Hepatocyte (in vitro differentiated cells): ENCODE data around the gene ACP5.

Experiments
- EZH2 ChIP-seq: fragments of 200-600 bp; sonication (generic); IDR thresholded peaks from 2 replicates; pipeline ENCODE4 v1.6.1; 2016; ENCODE audit warnings: antibody characterized with exemption, mild to moderate bottlenecking, borderline replicate concordance
- TF ChIP-seq, protein P1 (sequence below): fragments of 200-600 bp; sonication (generic); IDR thresholded peaks from 2 replicates; pipeline ENCODE4 v1.5.1; 2016; ENCODE audit warnings: antibody characterized with exemption, mild to moderate bottlenecking; ENCODE audit not compliant: poor library complexity

GRCh38 chr19:11552666-11553372, 24.6 kb downstream of the ACP5 start:
- TF ChIP-seq, protein P1, sequence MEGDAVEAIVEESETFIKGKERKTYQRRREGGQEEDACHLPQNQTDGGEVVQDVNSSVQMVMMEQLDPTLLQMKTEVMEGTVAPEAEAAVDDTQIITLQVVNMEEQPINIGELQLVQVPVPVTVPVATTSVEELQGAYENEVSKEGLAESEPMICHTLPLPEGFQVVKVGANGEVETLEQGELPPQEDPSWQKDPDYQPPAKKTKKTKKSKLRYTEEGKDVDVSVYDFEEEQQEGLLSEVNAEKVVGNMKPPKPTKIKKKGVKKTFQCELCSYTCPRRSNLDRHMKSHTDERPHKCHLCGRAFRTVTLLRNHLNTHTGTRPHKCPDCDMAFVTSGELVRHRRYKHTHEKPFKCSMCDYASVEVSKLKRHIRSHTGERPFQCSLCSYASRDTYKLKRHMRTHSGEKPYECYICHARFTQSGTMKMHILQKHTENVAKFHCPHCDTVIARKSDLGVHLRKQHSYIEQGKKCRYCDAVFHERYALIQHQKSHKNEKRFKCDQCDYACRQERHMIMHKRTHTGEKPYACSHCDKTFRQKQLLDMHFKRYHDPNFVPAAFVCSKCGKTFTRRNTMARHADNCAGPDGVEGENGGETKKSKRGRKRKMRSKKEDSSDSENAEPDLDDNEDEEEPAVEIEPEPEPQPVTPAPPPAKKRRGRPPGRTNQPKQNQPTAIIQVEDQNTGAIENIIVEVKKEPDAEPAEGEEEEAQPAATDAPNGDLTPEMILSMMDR: no peak
- TF ChIP-seq EZH2: no peak
